NCI-H69 (cell line): ENCODE results near the gene OPCML.

Experiments used
- DNase-seq: peaks from one replicate; lab custom pipeline; 2025; lab: John Stamatoyannopoulos, UW

Gene OPCML

GRCh38 chr11:133541021-133541719 is 8.9 kb upstream of the OPCML start:
- DNase-seq, result peak; percentile 6

GRCh38 chr11:133536198-133536597 is 3.9 kb upstream of the OPCML start:
- DNase-seq, result no peak

- DNase-seq, result no peak
These were observed 904 bp upstream of the OPCML start for GRCh38 chr11:133533205-133533604.

GRCh38 chr11:133531458-133531857 is 843 bp downstream of the OPCML start:
- no peak for DNase-seq

- DNase-seq, result no peak
These were observed 1.8 kb downstream of the OPCML start for GRCh38 chr11:133530501-133530835.

GRCh38 chr11:133529807-133530500 is 2.3 kb downstream of the OPCML start:
- DNase-seq, result no peak

GRCh38 chr11:133526790-133527189 is 5.5 kb downstream of the OPCML start:
- DNase-seq, result no peak

- no peak for DNase-seq
These were observed 6.3 kb downstream of the OPCML start for GRCh38 chr11:133525976-133526375.

GRCh38 chr11:133524488-133524887 is 7.8 kb downstream of the OPCML start:
- no peak for DNase-seq

- no peak for DNase-seq
These were observed 10.0 kb downstream of the OPCML start for GRCh38 chr11:133522344-133522743.

GRCh38 chr11:133521502-133521901 is 10.8 kb downstream of the OPCML start:
- DNase-seq, result no peak

GRCh38 chr11:133520707-133521106 is 11.6 kb downstream of the OPCML start:
- no peak for DNase-seq

GRCh38 chr11:133519560-133519959 is 12.7 kb downstream of the OPCML start:
- DNase-seq, result no peak

- no peak for DNase-seq
These were observed 13.5 kb downstream of the OPCML start for GRCh38 chr11:133518702-133519264.

GRCh38 chr11:133516845-133517244 is 15.5 kb downstream of the OPCML start:
- DNase-seq, result no peak

- peak; percentile 42 for DNase-seq
These were observed 17.2 kb downstream of the OPCML start for GRCh38 chr11:133515107-133515506.

GRCh38 chr11:133509924-133510697 is 22.2 kb downstream of the OPCML start:
- DNase-seq, result no peak

GRCh38 chr11:133508468-133508867 is 23.8 kb downstream of the OPCML start:
- DNase-seq, result no peak

GRCh38 chr11:133507185-133507584 is 25.1 kb downstream of the OPCML start:
- DNase-seq, result no peak

GRCh38 chr11:133506551-133507094 is 25.7 kb downstream of the OPCML start:
- DNase-seq, result no peak

GRCh38 chr11:133506023-133506422 is 26.3 kb downstream of the OPCML start:
- no peak for DNase-seq

- no peak for DNase-seq
These were observed 27.4 kb downstream of the OPCML start for GRCh38 chr11:133504906-133505305.
